GM12872 (cell line): Measurements from ENCODE around the gene ZNF407.

Source experiments
- TF ChIP-seq, protein P1 (sequence below): IDR thresholded peaks from 3 replicates; pipeline ENCODE4 v1.5.1; 2011; ENCODE audit warnings: low read depth, mild to moderate bottlenecking, low read length, moderate library complexity; ENCODE audit not compliant: insufficient read depth

ZNF407 gene

DNA sequence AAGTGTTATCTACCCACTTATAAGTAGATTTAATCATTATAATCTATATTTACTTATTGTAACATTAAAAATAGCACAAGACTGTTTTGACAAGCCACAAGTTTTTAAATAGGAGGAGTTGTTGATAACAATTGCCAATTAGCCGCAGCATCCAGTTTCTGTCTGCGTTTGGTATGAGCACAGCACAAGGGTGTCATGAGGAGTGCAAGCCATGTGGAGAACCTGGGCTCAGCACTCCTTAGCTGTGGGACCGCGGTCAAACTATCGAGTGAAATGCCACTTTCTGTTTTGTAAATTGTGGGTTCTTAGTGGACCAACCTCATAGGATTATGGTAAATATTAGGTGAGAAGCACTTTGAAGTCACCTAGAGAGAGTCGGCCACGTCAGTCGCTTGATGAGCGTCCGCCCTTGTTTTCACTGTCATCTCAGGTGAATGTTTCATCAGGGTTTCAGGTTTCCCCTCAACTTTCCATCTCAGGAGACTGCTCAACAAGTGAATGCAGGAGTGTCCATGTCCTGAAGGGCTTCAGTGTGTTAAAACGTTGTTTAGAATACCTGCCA lies 294.5 kb downstream of the ZNF407 start:
- TF ChIP-seq, protein P1, sequence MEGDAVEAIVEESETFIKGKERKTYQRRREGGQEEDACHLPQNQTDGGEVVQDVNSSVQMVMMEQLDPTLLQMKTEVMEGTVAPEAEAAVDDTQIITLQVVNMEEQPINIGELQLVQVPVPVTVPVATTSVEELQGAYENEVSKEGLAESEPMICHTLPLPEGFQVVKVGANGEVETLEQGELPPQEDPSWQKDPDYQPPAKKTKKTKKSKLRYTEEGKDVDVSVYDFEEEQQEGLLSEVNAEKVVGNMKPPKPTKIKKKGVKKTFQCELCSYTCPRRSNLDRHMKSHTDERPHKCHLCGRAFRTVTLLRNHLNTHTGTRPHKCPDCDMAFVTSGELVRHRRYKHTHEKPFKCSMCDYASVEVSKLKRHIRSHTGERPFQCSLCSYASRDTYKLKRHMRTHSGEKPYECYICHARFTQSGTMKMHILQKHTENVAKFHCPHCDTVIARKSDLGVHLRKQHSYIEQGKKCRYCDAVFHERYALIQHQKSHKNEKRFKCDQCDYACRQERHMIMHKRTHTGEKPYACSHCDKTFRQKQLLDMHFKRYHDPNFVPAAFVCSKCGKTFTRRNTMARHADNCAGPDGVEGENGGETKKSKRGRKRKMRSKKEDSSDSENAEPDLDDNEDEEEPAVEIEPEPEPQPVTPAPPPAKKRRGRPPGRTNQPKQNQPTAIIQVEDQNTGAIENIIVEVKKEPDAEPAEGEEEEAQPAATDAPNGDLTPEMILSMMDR, result no peak

DNA sequence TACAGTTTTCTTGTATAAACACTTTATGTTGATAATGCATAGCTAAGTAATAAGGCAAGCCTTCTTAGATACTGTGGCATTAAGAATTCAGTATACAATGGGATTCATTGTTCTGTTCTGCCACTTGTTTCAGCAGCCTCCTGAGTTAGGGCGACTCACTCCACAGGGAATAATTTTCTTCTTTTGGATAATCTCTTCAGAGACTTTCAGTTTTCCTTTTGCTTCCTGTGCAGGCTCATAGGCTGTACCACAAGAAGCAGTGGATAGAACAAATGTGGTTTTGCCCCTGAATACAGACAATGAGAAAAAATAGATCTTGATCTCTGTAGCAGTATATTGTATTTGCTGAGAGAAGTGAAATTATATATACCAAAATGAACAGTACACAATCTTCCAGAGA lies 298.0 kb downstream of the ZNF407 start:
- TF ChIP-seq, protein P1, result no peak

- TF ChIP-seq, protein P1, result peak; percentile 64
Measured at GRCh38 chr18:74896390-74896991, 298.8 kb downstream of the ZNF407 start.

DNA sequence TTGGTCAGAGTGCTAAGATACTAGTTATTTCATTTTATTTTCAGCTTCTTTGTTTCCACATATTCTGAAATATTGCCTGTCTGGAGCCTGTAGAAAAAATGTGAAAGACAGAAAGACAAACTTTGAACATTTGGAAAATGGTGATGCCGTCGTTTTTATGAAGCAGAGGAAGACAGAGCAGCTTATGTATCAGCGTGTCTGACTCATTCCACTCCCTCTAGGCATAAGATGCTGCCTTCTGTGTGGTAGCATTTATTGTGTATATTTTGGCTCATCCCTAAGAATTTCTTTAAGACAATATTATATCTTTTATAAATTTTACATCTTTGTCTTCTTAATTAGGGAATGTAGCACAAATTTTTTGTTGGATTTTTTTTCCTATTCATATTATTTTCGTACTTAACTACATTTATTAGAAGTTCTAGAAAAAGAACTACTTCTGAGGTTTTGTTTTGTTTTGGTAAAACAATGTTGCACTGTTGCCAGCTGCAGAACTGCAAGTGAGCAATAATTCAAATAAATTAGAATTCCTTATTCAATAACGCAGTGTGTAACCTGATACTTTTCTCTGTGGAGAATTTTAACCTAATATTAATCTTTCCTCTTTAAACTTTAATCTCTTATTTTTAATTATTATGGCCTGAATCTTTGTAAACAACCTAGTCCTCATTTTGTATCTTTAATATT lies 300.4 kb downstream of the ZNF407 start:
- TF ChIP-seq, protein P1, result no peak

DNA sequence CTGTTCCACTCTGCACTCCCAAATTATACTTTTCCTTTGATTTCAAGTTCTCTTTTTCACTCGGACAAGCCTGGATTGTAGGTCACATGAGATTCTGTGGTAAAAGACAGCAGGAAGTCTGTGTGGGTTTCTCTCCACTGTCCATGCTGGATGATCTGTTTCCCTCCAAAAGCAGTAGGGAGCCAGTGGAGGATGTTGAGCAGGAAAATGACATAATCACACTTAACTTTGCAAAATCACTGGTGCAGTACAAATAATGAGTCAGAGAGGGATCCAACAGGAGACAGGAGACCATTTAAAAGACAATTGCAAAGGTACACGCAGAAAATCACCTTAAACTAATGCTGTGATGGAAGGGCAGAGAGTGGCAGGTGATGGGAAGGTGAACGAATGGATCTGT lies 301.3 kb downstream of the ZNF407 start:
- TF ChIP-seq, protein P1, result no peak

GRCh38 chr18:74899554-74899953 lies 301.9 kb downstream of the ZNF407 start:
- TF ChIP-seq, protein P1, result no peak

DNA sequence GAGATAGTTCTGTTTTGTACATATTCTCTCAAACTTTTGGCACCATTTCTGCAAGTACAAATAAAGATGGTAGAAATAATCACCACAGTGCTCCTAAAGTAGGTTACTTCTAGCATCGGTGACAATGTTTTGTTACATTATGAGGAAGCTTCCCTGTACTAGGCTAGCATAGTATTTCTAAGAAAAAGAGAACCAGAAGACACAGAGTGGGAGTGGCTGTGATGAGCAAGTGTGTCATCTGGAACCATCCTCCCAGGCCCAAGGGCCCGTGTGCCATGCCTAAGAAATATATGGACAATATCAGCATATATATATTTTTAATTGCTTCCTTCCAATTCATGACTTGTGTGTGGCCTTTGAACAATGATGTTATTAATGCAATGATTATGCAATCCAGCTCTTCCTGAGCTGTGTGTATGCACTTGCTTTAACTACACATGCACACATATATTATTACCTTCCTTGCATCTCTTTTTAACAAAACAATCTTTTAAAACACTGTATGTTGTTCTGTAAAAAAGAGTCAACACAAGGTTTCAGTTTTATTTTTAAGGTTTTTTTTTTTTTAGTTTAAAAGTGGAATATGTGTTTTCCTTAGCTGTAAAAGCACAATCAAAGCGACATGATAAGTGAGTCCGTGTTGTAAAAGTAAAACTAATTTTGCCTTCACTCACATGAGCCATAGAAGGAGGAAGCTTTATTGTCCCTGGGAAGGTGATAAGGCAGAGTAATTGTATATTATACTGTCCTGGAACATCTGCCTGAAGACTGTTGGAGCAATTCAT lies 303.9 kb downstream of the ZNF407 start:
- TF ChIP-seq, protein P1, result no peak
